GM18505 (cell line): Measurements from ENCODE around the gene MYH13.
"Not testable (repeated sequence)": the region's sequence is repeated elsewhere in the genome, so short reads cannot be mapped to it uniquely, and the experiment has no call there.

Experiments used
- ATAC-seq: cut with Tn5 transposase; IDR thresholded peaks from one replicate; pipeline ENCODE4 v1.9.1; 2021; ENCODE audit not compliant: unreplicated experiment
- POLR2A ChIP-seq: IDR thresholded peaks from 4 replicates; pipeline ENCODE4 v1.6.1; 2011; ENCODE audit warnings: borderline replicate concordance; ENCODE audit not compliant: insufficient read depth, insufficient read length; ENCODE audit errors: extremely low read depth

Gene MYH13

GRCh38 chr17:10297691-10298090 is 75.1 kb downstream of the MYH13 start:
- no peak for TF ChIP-seq POLR2A
- no peak for ATAC-seq

GRCh38 chr17:10295728-10296343 is 77.0 kb downstream of the MYH13 start:
- ATAC-seq = no peak

GRCh38 chr17:10294180-10294579 is 78.6 kb downstream of the MYH13 start:
- ATAC-seq = no peak
- TF ChIP-seq POLR2A = no peak

More at GRCh38 chr17:10295728-10296343, 77.0 kb downstream of the MYH13 start:
- no peak for TF ChIP-seq POLR2A

GRCh38 chr17:10292057-10292937 is 80.5 kb downstream of the MYH13 start:
- ATAC-seq = no peak
- TF ChIP-seq POLR2A = no peak

GRCh38 chr17:10291576-10291975 is 81.2 kb downstream of the MYH13 start:
- ATAC-seq = not testable (repeated sequence)

DNA sequence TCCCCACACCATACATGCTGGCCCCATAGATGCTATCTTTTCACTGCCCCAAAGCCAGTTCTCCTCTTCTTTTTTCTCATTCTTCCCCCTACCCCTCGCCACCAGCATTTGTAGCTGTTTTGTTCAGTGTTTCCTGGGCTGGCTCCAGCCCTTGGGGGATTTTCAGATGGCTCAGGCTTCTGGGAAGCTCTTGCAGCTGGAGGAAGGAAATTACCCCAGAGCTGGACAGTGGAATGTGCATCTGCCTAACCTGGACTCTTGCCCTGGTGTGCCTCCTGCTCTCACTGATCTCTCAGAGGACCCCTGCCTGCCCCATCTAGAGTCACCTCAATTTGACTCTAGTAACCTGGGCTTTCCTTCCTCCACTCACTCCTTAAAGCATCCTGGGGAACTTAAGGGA is 82.8 kb downstream of the MYH13 start:
- no peak for ATAC-seq
- TF ChIP-seq POLR2A = no peak

- ATAC-seq = no peak
These were observed 86.5 kb downstream of the MYH13 start for GRCh38 chr17:10286324-10286723.

GRCh38 chr17:10285896-10286295 is 86.9 kb downstream of the MYH13 start:
- TF ChIP-seq POLR2A = no peak
- no peak for ATAC-seq

More at GRCh38 chr17:10286324-10286723, 86.5 kb downstream of the MYH13 start:
- no peak for TF ChIP-seq POLR2A

GRCh38 chr17:10280068-10280467 is 92.7 kb downstream of the MYH13 start:
- TF ChIP-seq POLR2A = no peak
- ATAC-seq = no peak

GRCh38 chr17:10278218-10278617 is 94.6 kb downstream of the MYH13 start:
- no peak for TF ChIP-seq POLR2A
- no peak for ATAC-seq

DNA sequence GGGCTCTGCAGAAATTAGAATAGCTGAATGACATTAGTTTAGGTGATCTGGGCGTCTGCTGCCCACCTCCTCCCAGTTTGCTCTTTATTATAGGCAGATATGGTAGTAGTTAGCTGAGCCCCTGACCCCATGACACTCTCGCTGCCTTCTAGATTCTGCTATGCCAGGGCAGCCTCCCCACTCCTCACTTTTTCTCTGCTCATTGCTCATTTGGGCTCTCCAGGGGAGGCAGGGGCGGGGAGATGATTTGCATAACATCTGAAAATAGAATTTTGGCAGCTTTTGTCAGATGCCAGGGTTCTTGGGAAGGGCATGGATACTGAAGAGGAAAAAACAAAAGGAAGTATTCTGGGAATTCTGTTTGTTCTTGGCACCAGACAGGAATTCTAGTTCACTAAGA is 96.4 kb downstream of the MYH13 start:
- TF ChIP-seq POLR2A = no peak
- ATAC-seq = no peak

DNA sequence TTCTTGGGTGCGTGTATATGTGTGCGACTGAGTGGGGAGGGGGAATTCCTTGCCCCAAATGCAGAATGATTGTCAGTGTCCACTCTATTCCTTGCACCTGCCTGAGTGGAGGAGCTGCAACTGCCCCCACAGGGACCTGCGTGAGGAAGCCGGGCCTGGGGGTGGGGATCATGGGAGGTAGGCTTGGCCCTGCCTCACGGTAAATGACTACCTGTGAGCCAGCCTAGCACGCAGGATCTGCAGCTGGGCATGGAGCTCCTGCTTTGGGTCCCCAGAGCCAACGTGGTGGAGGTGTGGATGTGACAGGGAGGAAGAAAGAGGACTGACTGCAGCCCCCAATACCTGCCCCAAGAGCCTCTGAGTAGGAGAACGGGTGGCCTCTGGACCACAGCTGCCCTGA is 97.4 kb downstream of the MYH13 start:
- TF ChIP-seq POLR2A = no peak
- ATAC-seq = no peak

- no peak for TF ChIP-seq POLR2A
- no peak for ATAC-seq
These were observed 101.7 kb downstream of the MYH13 start for GRCh38 chr17:10271106-10271562.

- ATAC-seq = no peak
- TF ChIP-seq POLR2A = no peak
These were observed 102.5 kb downstream of the MYH13 start for GRCh38 chr17:10270258-10270657.
